Right atrium auricular region (tissue), 2 donors: Measurements from ENCODE around the gene RAB9B. TPM values are rescaled to one million over a fixed set of nuclear protein-coding genes. Genes with fewer than 3 reads are reported as not detected.

ENCODE experiments used
- DNase-seq: peaks from one replicate; pipeline ENCODE4 v3.0.0-alpha.2; 2019; ENCODE audit warnings: low spot score
- H3K27ac ChIP-seq, 2 donors: fragments of 200-600 bp; sonication (generic); 1 replicate in 1 of 2; 2 replicates in 1 of 2; pipeline ENCODE4 v1.5.1; 2016 to 2019
- H3K27me3 ChIP-seq, 2 donors: fragments of 200-600 bp; sonication (generic); one replicate each; pipeline versions ENCODE4 v1.5.1 to v1.6.0; 2017 to 2019
- H3K36me3 ChIP-seq: fragments of 200-600 bp; sonication (generic); one replicate; pipeline ENCODE4 v1.5.1; 2016
- H3K4me1 ChIP-seq, 2 donors: fragments of 200-600 bp; sonication (generic); one replicate each; pipeline versions ENCODE4 v1.5.1 to v1.6.0; 2017 to 2019
- H3K4me3 ChIP-seq, 2 donors: fragments of 200-600 bp; sonication (generic); 1 replicate in 1 of 2; 2 replicates in 1 of 2; pipeline ENCODE4 v1.5.1; 2017 to 2019; ENCODE audit warnings: mild to moderate bottlenecking in 1 of 2, moderate library complexity in 1 of 2
- H3K9me3 ChIP-seq, 2 donors: fragments of 200-600 bp; sonication (generic); one replicate each; pipeline ENCODE4 v1.5.1; 2019
- CTCF ChIP-seq, 2 donors: fragments of 200-600 bp; sonication (generic); IDR thresholded peaks; one replicate each; pipeline ENCODE4 v1.5.1; 2019; ENCODE audit warnings: antibody characterized with exemption in 2 of 2
- total RNA-seq, 2 donors: library from RNA; depleted of rRNA; stranded (reverse); fragments of >200 nt; gene quantifications; one replicate each; pipeline ENCODE4 v1.1.0, GENCODE V29; 2016

The RAB9B gene
- total RNA-seq, 2 donors from 2014 or later: 12.7 to 21.1 TPM

GRCh38 chrX:103791826-103792485, 40.1 kb downstream of the RAB9B start:
- H3K36me3 ChIP-seq: no peaks in the 10 kb centered on the region
- no peak for DNase-seq
- H3K9me3 ChIP-seq: no peaks in the 10 kb centered on the region
- no peak overlapping the region for H3K4me3 ChIP-seq
- no peak for TF ChIP-seq CTCF (IDR thresholded peaks at IDR 0.05)
- no peaks in the 10 kb centered on the region for H3K4me1 ChIP-seq
- no peaks in the 10 kb centered on the region for H3K27me3 ChIP-seq
- H3K27ac ChIP-seq: no peak overlapping the region

- H3K9me3 ChIP-seq: no peaks in the 10 kb centered on the region
These were observed 40.8 kb downstream of the RAB9B start for GRCh38 chrX:103791228-103791627.

GRCh38 chrX:103789004-103789403, 43.1 kb downstream of the RAB9B start:
- H3K27me3 ChIP-seq: no peaks in the 10 kb centered on the region
- H3K36me3 ChIP-seq: no peaks in the 10 kb centered on the region
- TF ChIP-seq CTCF (IDR thresholded peaks at IDR 0.05): no peak
- no peaks in the 10 kb centered on the region for H3K9me3 ChIP-seq
- H3K4me1 ChIP-seq: no peaks in the 10 kb centered on the region
- no peak for DNase-seq
- H3K4me3 ChIP-seq: no peak overlapping the region
- no peak overlapping the region for H3K27ac ChIP-seq

More at GRCh38 chrX:103791228-103791627, 40.8 kb downstream of the RAB9B start:
- Histone ChIP-seq H3K27ac (no peak overlapping the region), H3K4me1 (no peaks in the 10 kb centered on the region), H3K36me3 (no peaks in the 10 kb centered on the region), H3K27me3 (no peaks in the 10 kb centered on the region), H3K4me3 (no peak overlapping the region)
- no peak for DNase-seq
- no peak for TF ChIP-seq CTCF (IDR thresholded peaks at IDR 0.05)

GRCh38 chrX:103783971-103784370, 48.1 kb downstream of the RAB9B start:
- DNase-seq: no peak
- Histone ChIP-seq H3K9me3 (no peaks in the 10 kb centered on the region), H3K4me1 (no peaks in the 10 kb centered on the region), H3K27me3 (no peaks in the 10 kb centered on the region), H3K4me3 (no peak overlapping the region), H3K36me3 (no peaks in the 10 kb centered on the region), H3K27ac (no peak overlapping the region)
- no peak for TF ChIP-seq CTCF (IDR thresholded peaks at IDR 0.05)

- Histone ChIP-seq H3K27me3 (no peaks in the 10 kb centered on the region), H3K4me3 (no peak overlapping the region), H3K4me1 (no peaks in the 10 kb centered on the region), H3K27ac (no peak overlapping the region), H3K9me3 (no peaks in the 10 kb centered on the region), H3K36me3 (no peaks in the 10 kb centered on the region)
- TF ChIP-seq CTCF (IDR thresholded peaks at IDR 0.05): no peak
- DNase-seq: no peak
These were observed 48.9 kb downstream of the RAB9B start for GRCh38 chrX:103783196-103783595.

GRCh38 chrX:103782640-103783039, 49.4 kb downstream of the RAB9B start:
- H3K4me3 ChIP-seq: no peak overlapping the region
- no peaks in the 10 kb centered on the region for H3K36me3 ChIP-seq
- H3K9me3 ChIP-seq: no peaks in the 10 kb centered on the region
- H3K4me1 ChIP-seq: no peaks in the 10 kb centered on the region
- H3K27ac ChIP-seq: no peak overlapping the region
- no peak for DNase-seq
- no peaks in the 10 kb centered on the region for H3K27me3 ChIP-seq
- TF ChIP-seq CTCF (IDR thresholded peaks at IDR 0.05): no peak
